Stimulated activated CD8-positive, alpha-beta memory T cell treated with anti-CD3 and anti-CD28 coated beads, Interleukin-7, amount 100 ng/mL, for 1 hour (primary cell): Measurements from ENCODE around the gene ATRAID.
A peak's percentile ranks its signal among the peaks of the same experiment; 100 is the strongest.

ENCODE experiments used
- DNase-seq, 2 donors: peaks; one replicate each; pipeline ENCODE4 v3.0.0-alpha.2; 2020; ENCODE audit warnings: low read depth in 2 of 2

ATRAID gene

DNA sequence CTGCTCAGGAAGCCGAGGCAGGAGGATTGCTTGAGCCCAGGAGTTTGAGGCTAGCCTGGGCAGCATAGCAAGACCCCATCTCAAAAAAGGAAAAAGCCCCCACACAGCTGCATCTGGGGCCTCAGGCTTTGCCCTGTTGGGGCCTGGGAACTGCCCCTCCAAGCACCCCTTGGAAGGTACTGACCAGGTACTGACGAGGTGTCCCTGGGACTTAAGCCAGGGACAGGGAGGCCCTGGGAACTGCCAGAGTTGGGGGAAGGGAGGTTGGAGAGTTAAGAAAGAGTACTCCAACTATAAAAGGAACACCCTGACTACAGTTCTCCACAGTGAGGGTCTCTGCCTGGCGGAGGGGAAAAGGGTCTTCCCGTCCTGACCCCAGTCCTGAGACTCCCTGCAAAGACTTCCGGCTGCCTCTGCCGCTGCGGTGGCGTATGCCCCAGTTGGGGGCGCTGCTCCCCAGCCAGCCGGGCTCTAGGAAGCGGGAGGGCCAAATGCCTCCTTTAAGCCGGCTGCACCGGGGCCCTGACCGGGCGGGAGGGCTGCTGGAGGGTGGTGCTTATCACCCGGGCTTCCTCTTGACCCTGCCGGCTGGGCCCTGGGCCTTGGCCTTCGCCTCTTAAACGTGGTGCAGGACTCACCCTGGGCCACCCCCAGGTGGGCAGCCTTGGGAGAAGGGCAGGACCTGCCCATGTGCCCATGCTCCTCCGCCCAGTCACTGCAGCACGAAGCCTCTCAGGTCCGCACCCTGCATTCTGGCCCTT is 38.2 kb downstream of the ATRAID start:
- DNase-seq, result peak in 1 of 2 donors; percentile 8

DNA sequence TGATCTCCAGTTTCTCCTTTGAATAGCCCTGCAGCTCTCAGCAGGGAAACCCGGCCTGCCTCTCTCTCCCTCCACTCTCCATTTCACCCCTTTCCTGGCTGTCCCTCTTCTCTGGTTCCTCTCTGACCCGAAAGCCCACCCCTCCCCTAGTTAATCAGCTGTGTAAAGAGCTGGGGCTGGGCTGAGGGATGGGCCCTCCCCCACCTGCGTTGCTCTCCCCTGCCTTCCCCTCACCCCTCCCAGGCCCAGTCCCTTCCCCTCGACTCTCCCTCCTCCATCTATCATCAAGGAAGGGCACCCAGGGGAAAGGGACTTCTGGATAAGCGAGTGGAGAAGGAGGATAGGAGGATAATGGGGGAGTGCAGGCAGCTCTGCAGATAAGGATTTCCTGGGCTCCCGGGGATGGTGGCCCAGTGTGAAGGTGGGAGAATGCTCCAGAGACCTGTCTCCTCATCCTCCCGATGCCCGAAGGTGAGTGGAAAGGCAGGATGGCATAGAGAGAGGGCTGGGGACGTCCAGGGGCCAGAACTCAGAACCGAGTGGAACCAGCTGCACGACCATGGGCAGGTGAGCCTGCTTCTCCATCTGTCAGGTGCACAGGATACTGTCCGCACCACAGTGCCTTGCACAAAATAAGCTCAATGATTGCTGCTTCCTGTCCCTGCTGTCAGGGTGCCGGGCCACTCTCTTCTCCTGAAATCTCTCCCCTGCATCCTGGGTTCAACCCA is 39.0 kb downstream of the ATRAID start:
- DNase-seq, result no peak

DNA sequence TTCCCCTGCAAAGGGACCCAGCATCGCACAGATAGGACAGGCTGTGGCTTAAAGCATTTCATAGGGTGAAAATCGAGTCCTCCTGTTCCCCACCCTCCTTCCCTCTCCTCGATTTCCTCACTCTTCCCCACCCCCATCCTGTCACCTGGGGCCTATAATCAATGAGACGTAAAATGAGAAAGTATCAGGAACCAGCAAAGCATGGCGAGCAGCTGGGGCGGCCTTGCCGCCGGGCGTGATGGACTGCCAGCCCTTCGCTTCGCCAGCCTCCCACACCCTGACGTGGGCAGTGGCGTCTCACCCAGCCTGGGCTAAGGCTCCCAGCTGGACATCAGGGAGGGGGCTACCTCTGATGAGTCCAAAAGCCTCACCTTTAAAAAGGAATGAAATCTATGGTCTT is 39.9 kb downstream of the ATRAID start:
- DNase-seq, result no peak

DNA sequence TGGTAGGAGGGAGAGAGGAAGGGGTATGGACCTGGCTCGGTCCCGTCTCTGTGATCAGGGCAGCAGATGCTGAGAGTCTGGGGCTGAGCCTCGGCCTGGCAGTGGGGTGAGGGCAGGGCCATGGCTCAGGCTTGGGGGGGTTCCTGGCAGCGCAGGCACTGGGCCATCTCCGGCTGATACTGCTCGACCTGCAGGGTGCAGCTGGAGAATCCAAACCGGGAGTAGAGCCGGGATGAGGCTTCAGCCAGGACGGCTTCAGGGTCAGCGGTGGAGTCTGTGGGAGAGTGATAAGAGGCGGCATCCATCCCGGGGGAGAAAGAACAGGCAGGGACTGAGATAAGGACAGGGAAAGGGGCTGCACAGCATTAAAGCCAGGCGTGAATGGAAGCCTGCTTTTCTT is 43.3 kb downstream of the ATRAID start:
- no peak for DNase-seq

DNA sequence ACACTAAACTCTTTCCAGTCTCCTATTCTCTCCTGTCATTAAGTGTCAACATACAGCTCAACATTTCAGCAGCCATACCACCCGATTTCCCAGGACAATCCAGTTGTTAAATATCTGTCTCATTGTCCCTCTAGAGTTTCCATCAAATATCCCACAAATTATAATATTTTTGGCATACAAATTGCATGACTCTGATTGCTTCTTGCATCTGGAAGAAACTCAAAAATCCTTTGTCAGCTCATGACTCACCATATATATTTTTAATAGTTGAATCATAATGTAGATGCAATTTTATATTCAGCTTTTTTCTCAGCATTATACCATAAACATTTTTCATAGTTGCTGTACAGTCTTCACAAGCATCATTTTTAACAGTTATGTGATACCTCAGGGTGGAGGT is 43.8 kb downstream of the ATRAID start:
- no peak for DNase-seq

DNA sequence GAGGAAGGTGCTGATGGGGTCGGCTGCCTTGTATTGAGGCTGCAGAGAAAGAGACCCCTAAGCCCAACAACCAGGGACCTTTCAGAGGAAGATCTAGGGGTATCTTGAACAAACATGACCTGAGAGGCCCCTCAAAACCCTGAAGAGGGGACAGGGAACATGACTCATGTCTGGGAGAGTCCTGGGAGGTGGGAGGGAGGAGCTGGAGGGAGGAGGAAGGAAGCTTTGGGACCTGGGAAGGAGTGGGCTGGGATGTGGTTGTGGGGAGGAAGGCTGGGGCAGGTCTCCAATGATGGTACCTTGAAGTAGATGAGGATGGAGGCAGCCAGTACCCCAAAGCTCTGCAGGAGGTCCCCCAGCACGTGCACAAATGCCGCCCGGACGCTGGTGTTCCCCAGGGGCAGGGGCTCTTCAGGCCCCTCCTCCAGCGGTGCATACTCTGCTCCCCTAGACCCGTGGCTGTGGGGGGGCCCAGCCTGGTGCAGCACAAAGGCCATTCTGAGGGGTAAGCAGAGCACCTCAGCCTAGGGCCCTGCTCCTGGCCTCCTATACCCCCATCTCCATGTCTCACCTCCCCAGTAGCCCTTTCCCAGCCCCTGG is 45.1 kb downstream of the ATRAID start:
- DNase-seq, result no peak

DNA sequence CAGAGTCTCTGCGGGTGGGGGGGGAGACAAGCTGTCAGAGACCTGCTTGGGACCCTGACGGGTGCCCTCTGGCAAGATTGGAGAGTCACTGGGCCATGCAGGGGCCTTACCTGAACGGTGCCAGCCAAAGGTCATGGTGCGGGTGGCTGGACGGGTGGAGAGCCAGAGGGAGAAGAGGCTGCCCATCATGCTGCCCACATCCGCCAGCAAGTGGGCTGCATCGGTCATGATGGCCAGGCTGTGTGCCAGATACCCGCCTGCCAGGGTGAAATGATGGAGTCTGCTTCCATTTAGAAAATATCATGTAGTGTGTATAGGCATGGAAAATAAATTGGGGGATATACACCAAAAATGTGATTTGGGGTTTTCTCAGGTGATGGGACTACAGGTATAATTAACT is 46.2 kb downstream of the ATRAID start:
- DNase-seq, result no peak

DNA sequence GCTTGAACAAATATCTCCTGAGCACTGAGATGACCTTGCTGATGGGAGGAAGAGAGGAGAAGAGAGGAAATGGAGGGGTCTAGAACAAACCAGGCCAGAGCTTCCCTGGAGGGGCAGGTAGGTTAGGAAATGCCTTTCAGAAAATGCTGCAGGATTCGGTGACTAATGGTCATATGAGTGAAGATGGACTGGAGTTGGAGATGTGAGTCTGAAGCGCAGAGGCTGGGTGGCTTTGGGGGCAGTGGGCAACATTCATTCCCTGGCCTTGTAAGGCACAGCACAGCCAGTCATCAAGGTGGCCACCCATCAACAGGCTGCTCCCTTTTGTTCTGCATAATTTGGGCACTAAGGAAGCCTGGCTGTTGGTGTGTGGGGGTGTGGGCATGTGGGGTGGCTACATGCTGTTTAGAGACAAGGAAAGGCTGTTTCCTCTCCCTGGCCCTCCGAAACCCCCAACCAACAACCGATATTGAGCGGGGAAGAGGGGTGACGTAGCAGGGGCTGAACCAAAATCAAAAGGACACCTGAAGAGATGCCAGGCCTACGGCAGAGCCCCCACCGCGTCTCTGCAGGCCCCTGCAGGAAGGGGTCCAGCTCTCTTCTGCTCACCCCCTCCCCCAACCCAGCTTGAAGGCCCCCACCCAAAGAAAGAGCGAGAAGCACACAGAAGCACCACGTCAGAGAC is 49.5 kb downstream of the ATRAID start:
- no peak for DNase-seq

DNA sequence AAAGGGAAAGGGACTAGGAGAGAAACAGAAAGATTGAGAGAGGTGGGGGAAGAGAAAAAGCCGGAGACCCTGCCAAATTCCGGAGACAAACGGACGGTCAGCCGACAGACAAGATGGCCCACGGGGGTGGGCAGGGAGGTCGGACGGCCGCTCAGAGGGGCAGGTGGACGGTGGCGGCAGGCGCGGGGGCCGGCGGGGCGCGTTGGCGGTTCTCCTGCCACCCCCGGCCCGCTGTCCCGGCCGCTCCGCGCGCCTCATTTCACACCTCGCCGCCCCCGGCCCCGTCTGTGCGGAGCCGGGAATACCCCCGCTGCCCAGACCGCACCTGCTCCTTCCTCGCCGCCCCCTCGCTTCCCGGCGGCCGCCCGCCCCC is 50.1 kb downstream of the ATRAID start:
- DNase-seq, result no peak

DNA sequence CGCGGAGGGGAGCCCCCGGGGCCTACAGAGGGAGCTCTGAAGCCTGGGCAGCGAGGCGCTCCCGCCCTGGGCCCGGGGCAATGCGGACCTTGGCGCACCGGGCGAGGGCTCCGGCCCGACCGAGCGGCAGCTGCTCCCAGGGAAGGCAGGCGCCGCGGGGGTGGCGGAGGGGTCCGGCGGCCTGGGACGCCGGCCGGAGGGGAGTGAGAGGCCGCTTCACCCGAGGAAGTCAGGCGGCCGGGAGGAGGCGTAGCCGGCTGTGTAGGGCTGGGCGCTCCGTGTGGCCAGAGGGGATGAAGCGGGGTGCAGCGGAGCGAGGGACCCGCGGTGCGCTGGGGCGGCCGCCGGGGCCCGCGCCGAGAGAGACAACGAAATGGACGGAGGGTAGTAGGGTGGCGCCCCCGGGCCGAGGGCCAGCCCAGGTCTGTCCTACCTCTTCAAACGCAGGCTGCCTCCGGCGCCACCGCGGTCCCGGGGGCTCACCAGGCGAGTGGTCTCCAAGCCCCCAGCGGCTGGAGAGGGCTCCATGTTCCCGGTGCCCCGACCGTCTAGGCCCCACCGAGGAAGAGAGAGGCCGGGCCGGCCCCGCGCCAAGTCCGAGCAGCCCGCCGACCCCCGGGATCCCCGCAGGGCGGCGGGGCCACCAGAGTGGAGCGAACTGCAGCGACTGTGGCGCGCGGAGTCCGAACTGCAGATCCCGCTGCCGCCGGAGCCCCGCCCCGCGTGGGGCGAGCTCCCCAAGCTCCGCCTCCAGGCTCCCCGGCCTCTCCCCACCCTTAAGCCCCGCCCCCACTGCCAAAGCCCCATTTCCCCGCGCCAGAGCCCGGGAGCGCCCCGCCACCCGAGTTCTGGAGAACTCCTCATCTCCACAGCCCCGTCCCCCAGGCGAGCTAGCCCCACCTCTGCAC is 50.8 kb downstream of the ATRAID start, which contains the start of gene SLC30A3:
SLC30A3 (minus strand) TSS at position 669 of the 908 bp plus-strand sequence; CDS start at position 528, 141 bp downstream.
- peak; percentile 30 to 37 for DNase-seq

DNA sequence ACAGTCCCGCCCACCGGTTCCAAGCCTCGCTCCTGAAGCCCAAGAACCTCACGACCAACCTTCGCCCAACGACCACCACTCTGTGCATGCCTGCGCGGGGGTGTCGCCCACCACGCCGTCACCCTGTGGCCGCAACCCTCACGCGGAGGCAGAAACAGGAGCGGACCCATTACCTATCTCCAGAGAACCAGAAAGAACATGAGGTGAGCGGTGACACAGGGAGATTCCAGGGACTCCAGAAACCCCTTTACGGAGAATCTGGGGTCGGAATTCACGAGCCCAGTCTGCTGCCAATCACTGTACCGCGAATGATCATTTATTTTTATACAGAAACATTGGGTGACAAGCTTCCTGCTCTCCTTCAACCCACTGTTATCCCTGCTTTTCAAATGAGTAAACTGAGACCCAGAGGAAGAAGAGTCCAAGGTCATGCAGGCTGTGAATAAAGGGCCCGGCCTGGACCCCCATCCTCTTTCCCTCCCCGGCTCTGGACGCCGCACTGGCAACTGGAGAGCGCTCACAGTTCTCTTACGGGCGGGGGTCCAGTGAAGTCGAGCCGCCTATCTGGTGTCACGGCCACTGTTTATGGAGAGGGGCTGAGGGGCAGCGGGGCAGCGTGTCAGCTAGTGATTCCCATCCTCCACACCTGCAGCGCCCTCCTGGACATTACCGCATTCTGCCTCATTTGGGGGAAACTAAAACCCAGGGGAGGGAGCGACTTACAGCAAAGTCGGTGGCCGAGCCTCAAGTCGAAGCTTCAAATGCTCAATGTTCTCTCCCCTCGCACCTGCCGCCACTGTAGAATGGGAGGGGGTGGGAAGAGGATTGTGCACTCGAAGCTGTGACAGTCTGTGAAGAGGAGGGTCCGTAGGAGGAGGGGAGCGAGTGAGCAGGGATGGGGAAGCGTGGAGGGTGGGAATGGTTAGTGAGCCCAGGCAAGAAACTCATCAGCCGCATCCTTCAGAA is 51.7 kb downstream of the ATRAID start:
- DNase-seq, result no peak

DNA sequence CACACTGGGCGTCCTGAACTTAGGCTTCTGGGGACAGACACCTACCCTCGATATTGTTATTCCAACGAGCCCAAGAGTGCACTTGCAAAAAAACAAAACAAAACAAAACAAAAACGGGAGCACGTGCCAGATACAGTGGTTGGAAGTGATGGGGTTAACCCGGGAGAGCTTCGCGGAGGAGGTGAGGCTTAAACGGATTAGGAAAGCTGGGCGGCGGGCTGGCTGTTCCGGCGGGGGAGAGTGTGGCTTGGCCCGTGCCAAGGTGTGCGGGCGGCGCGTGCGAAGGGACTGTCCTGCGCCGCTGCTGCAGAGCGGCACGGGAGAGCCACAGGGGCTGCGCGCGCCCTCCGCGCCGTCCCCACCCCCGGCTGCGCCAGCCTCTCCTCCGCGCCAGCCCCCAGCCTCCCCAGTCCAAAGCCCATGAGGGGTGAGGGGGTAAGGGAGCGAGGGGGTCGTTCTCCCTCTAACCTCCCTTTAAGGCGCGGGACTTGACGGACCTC is 52.5 kb downstream of the ATRAID start:
- no peak for DNase-seq

DNA sequence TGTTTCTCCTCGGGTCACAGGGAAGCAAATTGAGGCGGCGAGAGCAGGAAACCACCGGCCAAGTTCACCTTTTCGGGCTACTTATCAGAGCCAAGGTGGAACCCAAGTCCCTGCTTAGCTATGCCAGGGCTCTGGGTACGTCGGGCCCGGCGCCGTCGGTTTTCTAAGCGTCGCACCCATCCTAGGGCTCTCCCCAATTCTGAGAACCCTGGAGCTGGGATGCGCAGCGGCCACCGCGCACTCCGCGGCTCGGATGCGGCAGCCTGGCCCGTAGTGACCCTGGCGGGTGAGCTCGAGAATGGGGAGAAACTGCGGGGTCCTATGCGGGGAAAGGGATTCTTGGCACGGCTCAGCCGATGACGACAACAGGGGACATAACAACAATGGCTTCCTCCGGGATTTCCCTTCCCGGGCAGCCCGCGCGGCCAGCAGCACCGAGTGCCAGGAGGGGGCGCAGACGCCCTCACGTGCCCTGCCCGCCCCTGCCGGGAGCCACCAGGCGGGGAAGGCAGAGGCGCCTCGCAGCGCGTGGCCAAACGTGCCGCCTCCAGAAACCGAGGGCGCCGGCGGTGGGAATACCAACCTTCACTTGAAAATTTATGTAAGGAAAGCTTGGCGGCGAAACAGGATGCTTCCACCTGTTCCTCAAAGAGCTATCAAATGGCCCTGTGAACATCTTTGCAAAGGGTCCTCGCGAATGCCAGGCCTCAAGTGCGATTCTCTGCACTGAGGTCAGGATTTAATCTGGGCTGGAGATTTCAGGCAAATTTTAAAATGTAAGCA is 53.1 kb downstream of the ATRAID start:
- DNase-seq, result peak; percentile 27 to 36

DNA sequence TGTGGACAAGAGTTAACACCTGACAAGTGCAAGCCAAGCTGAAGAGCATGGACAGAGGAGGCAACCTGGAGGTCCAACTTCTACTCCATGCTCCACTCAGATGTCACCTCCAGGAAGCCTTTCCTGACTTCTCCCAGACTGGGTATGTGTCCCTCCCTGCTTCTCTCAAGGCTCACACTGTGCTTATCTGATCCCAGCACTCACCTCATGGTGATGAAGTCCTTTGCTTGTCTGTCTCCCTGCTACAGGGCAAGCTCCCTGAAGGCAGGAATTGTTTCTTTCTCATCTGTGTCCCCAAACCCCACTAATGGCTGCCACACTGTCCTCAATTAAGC is 53.7 kb downstream of the ATRAID start:
- DNase-seq, result no peak
